Small intestine (tissue), 7 donors: ENCODE measurements around the gene ARHGAP18. TPM values are rescaled to one million over a fixed set of nuclear protein-coding genes. Genes with fewer than 3 reads are reported as not detected.
A peak's percentile ranks its signal among the peaks of the same experiment; 100 is the strongest.

ENCODE experiments used
- DNase-seq, 2 donors: peaks; one replicate each; pipeline versions ENCODE4 v3.0.0 to v3.0.0-alpha.2; 2013
- FAIRE-seq: peaks from 2 replicates; lab custom pipeline; 2012; peaks lifted over from hg19 to GRCh38; lab: Jason Lieb, UNC
- H3K27ac ChIP-seq, 3 donors: one replicate each; pipeline ENCODE4 v1.5.1; 2013; ENCODE audit warnings: low read length in 2 of 3, mild to moderate bottlenecking in 2 of 3, control low read depth in 1 of 3, inconsistent platforms in 1 of 3, low read depth in 1 of 3, moderate library complexity in 1 of 3
- H3K27me3 ChIP-seq, 3 donors: one replicate each; pipeline ENCODE4 v1.6.1; 2013; ENCODE audit warnings: low read length in 3 of 3, inconsistent platforms in 1 of 3; ENCODE audit not compliant: control insufficient read depth in 3 of 3, insufficient read depth in 3 of 3
- H3K36me3 ChIP-seq, 3 donors: one replicate each; pipeline ENCODE4 v1.6.1; 2013; ENCODE audit warnings: low read length in 3 of 3, inconsistent platforms in 1 of 3, low read depth in 1 of 3, mild to moderate bottlenecking in 1 of 3, moderate library complexity in 1 of 3; ENCODE audit not compliant: control insufficient read depth in 3 of 3, insufficient read depth in 2 of 3
- H3K4me1 ChIP-seq, 3 donors: one replicate each; pipeline ENCODE4 v1.6.1; 2013; ENCODE audit warnings: low read length in 2 of 3, inconsistent platforms in 1 of 3, low read depth in 1 of 3, mild to moderate bottlenecking in 1 of 3, moderate library complexity in 1 of 3; ENCODE audit not compliant: control insufficient read depth in 3 of 3, insufficient read depth in 2 of 3
- H3K4me3 ChIP-seq, 3 donors: one replicate each; pipeline ENCODE4 v1.5.1; 2013; ENCODE audit warnings: low read length in 3 of 3, control low read depth in 1 of 3, inconsistent platforms in 1 of 3, low read depth in 1 of 3, mild to moderate bottlenecking in 1 of 3, moderate library complexity in 1 of 3
- H3K9me3 ChIP-seq, 2 donors: one replicate each; pipeline ENCODE4 v1.6.1; 2013; ENCODE audit warnings: low read depth in 1 of 2, low read length in 1 of 2; ENCODE audit not compliant: control insufficient read depth in 2 of 2, insufficient read depth in 1 of 2
- WGBS, 3 donors: extraction: QIAGEN DNeasy Blood & Tissue Kit; methylation state at CpG; one replicate each; pipeline ENCODE4 v1.1.7; 2013; 5-methylcytosine and 5-hydroxymethylcytosine counted together
- polyA plus RNA-seq, 4 donors: library from polyadenylated mRNA; stranded (reverse) in 3 of 4; unstranded in 1 of 4; fragments of 200-250 nt in 3 of 4; fragments of 120-200 nt in 1 of 4; gene quantifications; one replicate each; pipeline versions ENCODE4 v1.2.1 to v1.2.3, GENCODE V29; 2013
- donor health status: healthy with polysubstance abuse.
- donor health status: control.
- donor health status: control.
- donor health status: Bipolar disorder and iron deficiency.
- donor health status: healthy.

The ARHGAP18 gene
- polyA plus RNA-seq, 4 donors, result 15.1 to 46.7 (median 29.3) TPM

GRCh38 chr6:129645106-129645829 lies 64.7 kb downstream of the ARHGAP18 start:
- FAIRE-seq, result no peak

GRCh38 chr6:129644567-129645015 lies 65.4 kb downstream of the ARHGAP18 start:
- DNase-seq (no peak), FAIRE-seq (no peak)
- peaks cover 0 to 4% (median 0%) of the 10 kb centered on the region in 3 donors for H3K4me1 ChIP-seq
- H3K9me3 ChIP-seq, result no peaks in the 10 kb centered on the region
- WGBS, 3 donors, result 56 to 72% (median 65%) methylated on average over 1 of the region's 1 CpG
- H3K27ac ChIP-seq, result no peak overlapping the region
- H3K4me3 ChIP-seq, result no peak overlapping the region
- peaks cover 0 to 2% (median 0%) of the 10 kb centered on the region in 3 donors for H3K36me3 ChIP-seq
- H3K27me3 ChIP-seq, result no peaks in the 10 kb centered on the region

More at GRCh38 chr6:129645106-129645829, 64.7 kb downstream of the ARHGAP18 start:
- Histone ChIP-seq H3K9me3 (no peaks in the 10 kb centered on the region), H3K4me1 (peaks cover 0 to 4% (median 0%) of the 10 kb centered on the region in 3 donors), H3K27me3 (no peaks in the 10 kb centered on the region), H3K4me3 (no peak overlapping the region), H3K36me3 (peaks cover 0 to 2% (median 0%) of the 10 kb centered on the region in 3 donors), H3K27ac (no peak overlapping the region)
- 68 to 90% (median 80%) methylated on average over 6 of the region's 6 CpGs for WGBS, 3 donors
- DNase-seq, result no peak

DNA sequence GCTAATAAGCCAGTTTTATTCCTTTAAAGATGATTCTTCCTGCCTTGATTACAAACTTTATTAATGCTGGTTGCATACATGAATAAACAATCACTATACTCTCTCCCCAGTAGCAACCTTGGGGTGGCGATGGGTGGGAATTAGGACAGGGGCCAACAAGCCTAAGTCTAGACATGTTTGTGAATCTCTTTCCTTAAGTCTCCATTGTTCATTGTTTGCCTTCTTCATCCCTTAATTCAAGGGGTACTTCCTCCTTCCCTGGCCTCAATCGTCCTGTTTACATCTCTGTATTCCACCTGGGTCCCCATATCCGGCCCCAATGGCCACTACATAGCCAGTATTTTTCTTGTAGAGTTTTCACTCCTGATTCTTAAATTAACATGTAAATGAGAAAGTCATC lies 66.0 kb downstream of the ARHGAP18 start:
- DNase-seq, result no peak
- Histone ChIP-seq H3K4me1 (peaks cover 0 to 4% (median 0%) of the 10 kb centered on the region in 3 donors), H3K27ac (no peak overlapping the region), H3K36me3 (peaks cover 0 to 2% (median 0%) of the 10 kb centered on the region in 3 donors), H3K27me3 (no peaks in the 10 kb centered on the region), H3K4me3 (no peak overlapping the region), H3K9me3 (no peaks in the 10 kb centered on the region)
- FAIRE-seq, result no peak
- 69 to 88% (median 85%) methylated on average over 3 of the region's 3 CpGs for WGBS, 3 donors

DNA sequence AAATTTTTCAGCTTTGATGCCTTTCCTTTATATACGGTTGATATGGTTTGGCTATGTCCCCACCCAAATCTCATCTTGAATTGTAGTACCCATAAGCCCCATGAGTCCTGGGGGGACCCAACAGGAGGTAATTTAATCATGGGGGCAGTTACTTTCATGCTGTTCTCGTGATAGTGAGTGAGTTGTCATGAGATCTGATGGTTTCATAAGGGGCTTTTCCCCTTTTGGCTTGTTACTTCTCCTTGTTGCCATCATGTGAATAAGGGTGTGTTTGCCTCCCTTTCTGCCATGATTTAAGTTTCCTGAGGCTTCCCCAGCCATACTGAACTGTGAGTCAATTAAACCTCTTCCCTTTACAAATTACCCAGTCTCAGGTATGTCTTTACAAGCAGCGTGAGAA lies 66.8 kb downstream of the ARHGAP18 start:
- Histone ChIP-seq H3K27ac (no peak overlapping the region), H3K36me3 (peaks cover 0 to 2% (median 0%) of the 10 kb centered on the region in 3 donors), H3K4me1 (peaks cover 0 to 6% (median 0%) of the 10 kb centered on the region in 3 donors), H3K27me3 (no peaks in the 10 kb centered on the region), H3K9me3 (no peaks in the 10 kb centered on the region), H3K4me3 (no peak overlapping the region)
- WGBS, 3 donors, result 83 to 94% (median 93%) methylated on average over 3 of the region's 3 CpGs
- no peak for FAIRE-seq
- no peak for DNase-seq

DNA sequence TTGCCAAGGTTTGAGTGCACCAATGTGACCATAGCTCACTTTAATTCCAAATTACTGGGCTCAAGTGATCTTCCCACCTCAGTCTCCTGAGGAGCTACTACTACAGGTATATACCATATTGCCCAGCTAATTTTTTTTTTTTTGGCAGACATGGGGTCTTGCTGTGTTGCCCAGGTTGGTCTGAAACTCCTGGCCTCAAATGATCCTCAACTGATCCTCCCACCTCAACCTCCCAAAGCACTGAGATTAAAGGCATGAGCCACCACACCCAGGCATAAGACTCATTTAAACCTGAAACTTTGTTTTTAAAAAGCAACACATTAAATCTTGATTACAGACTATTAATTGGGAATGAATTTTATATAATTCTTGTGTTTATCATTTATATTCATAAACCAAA lies 67.7 kb downstream of the ARHGAP18 start:
- no peak overlapping the region for H3K4me3 ChIP-seq
- H3K27ac ChIP-seq, result no peak overlapping the region
- peaks cover 0 to 10% (median 4%) of the 10 kb centered on the region in 3 donors for H3K4me1 ChIP-seq
- DNase-seq, result no peak
- peaks cover 0 to 9% (median 4%) of the 10 kb centered on the region in 3 donors for H3K36me3 ChIP-seq
- no peak for FAIRE-seq
- H3K9me3 ChIP-seq, result no peaks in the 10 kb centered on the region
- no peaks in the 10 kb centered on the region for H3K27me3 ChIP-seq

DNA sequence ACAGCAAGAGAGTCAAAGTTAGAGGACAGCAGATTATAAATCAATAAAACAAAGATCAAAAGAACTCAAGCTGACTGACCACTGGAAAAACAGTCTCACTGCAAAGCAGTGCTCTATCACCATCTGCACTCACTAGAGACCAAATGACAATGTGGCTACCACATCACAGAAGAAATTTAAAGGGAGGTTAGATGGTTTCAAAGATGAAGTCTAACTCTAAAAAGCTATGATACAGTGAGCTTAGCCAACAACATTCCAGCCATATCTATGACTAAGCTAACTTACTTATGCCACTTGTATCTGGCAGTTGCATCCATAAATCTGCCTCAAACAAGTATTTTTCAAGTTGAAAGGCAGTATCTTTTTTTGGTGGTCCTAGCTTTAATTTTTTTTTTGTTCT lies 68.6 kb downstream of the ARHGAP18 start:
- Histone ChIP-seq H3K36me3 (peaks cover 6 to 16% (median 8%) of the 10 kb centered on the region in 3 donors), H3K27ac (no peak overlapping the region), H3K4me3 (no peak overlapping the region), H3K27me3 (no peaks in the 10 kb centered on the region), H3K4me1 (peaks cover 0 to 10% (median 4%) of the 10 kb centered on the region in 3 donors), H3K9me3 (no peaks in the 10 kb centered on the region)
- FAIRE-seq (no peak), DNase-seq (no peak)

GRCh38 chr6:129638686-129639085 lies 71.3 kb downstream of the ARHGAP18 start:
- H3K4me1 ChIP-seq, result peaks cover 0 to 5% (median 4%) of the 10 kb centered on the region in 3 donors
- no peaks in the 10 kb centered on the region for H3K27me3 ChIP-seq
- H3K36me3 ChIP-seq, result peaks cover 6 to 24% (median 10%) of the 10 kb centered on the region in 3 donors
- H3K9me3 ChIP-seq, result no peaks in the 10 kb centered on the region
- no peak overlapping the region for H3K27ac ChIP-seq
- DNase-seq (no peak), FAIRE-seq (no peak)
- no peak overlapping the region for H3K4me3 ChIP-seq

- Histone ChIP-seq H3K36me3 (peaks cover 6 to 26% (median 12%) of the 10 kb centered on the region in 3 donors), H3K27ac (peak overlapping the region in 1 of 3 donors; percentile 20), H3K9me3 (no peaks in the 10 kb centered on the region), H3K4me1 (peaks cover 0 to 5% (median 4%) of the 10 kb centered on the region in 3 donors), H3K4me3 (no peak overlapping the region), H3K27me3 (no peaks in the 10 kb centered on the region)
- 49 to 87% (median 79%) methylated on average over 8 of the region's 8 CpGs for WGBS, 3 donors
- FAIRE-seq (no peak), DNase-seq (no peak)
Observed at GRCh38 chr6:129638055-129638684, 71.8 kb downstream of the ARHGAP18 start.
